GM18861 (cell line): ENCODE data around the gene STXBP1.

ENCODE experiments used
- ATAC-seq: cut with Tn5 transposase; IDR thresholded peaks from one replicate; pipeline ENCODE4 v1.9.1; 2021; ENCODE audit not compliant: unreplicated experiment

STXBP1 gene

DNA sequence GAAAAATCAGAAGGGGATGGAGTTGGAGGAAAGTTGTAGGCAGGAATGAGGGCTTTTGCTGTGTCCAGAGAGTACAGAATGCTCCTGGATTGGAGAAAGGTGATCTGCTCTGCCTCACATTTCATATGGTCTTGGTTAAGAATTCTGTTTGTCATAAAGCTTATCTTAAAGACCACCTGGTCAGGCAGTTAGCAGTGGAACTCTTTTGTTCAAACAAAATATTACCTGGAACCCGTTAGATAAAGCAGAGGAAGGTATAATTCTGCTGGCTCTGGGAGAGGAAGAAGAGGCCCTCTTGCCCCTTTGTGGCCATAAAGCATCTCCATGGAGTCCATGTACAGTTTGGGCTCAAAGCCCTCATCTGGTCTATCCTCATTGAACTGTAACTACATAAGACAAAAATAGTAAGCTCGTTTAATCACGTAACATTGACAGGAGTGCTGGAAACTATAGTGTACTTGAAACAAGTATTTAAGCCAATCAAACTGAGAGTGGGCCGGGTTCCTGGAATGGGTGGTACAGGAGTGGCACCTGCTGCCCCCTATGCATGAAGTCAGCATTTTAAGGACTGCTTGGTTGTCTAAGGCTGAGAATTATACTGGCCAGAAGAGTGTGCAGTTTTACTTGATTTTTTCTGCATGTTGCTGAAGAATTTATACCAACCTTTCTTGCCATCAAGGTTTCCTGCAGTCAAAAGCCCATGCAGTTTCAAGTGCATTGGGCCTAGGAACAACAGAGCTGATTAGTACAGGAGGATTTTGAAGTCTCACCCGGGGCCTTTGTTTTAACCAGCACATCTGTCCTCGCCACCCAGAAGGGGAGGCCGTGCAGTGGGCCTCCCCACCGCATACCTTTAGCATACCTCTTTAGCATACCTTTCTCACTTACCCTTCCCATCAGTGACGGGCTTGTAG, 39.9 kb downstream of the STXBP1 start:
- ATAC-seq = no peak

DNA sequence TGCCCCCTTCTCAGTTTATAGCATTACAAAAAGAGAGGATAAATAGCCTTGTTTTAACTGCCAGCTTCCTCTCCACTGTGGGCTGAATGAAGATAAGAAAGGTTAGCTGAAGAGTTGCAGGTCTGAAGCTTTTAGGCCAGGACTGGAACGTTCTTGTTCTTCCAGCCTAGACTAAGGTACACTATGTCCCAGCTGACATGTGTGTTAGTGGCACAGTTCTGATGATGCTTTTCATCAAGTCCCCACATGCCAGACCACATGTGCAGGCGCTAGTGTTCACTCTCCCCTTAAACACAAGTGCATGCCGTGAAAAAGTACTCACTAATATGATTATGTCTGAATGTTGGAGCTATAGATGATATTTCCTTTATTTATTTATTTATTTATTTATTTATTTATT, 40.7 kb downstream of the STXBP1 start:
- ATAC-seq = no peak

- ATAC-seq = no peak
These were observed 42.5 kb downstream of the STXBP1 start for GRCh38 chr9:127654619-127655018.

DNA sequence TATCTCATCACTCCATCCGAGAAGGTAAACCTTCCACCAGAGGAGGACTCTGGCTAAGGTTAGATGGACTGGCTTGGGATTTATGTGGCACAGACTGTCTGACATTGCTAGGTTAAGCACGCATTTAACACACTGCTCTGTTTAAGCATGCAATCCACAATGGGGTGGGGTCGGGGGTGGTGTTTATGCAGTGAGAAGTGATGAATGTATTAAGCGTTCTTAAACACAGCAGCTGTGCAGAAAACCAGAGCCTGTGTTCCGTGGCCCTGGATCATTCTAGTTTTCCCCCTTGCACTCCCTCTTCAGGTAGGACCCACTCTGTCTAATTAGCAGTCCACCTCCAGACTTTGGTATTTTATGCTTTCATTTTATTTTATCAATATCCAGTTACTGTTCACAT, 46.4 kb downstream of the STXBP1 start:
- no peak for ATAC-seq

- ATAC-seq = no peak
These were observed 49.0 kb downstream of the STXBP1 start for GRCh38 chr9:127660886-127661741.

DNA sequence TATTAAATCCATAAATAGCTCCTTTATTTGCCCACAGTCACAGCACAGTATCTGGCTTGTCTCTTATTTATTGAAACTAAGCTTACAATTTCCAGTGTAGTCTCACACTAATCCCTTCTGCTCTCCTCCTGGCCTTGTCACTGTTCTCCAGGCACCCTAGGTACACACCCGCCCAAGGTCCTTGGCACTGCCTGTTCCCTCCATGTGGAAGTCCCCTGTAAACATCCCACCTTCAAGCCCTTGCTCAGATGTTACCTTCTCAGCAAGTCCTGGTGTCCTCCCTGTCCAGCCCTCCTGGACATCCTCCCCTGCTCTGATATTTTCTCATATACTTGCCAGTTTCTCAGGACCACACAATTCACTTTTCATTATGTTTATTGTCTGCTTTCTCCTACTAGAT, 50.5 kb downstream of the STXBP1 start:
- no peak for ATAC-seq

DNA sequence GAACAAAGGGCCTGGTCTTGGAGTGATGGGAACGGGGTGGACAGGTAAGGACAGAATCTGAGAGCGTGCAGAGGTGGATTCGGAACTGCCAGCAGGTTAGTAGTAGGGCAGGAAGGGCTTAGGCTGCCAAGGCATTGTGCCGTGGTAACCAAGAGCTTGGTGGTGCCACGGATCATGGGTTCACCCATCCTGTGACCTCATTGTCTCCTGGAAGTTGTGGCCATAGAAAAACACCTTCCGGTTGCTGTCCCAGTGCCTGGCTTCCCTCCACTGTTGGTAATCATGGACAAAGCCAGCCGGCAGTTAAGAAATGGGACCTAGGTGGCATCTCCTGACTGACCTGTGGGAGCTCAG, 52.2 kb downstream of the STXBP1 start:
- ATAC-seq = no peak

- ATAC-seq = no peak
These were observed 52.8 kb downstream of the STXBP1 start for GRCh38 chr9:127664678-127665507.

- no peak for ATAC-seq
These were observed 55.2 kb downstream of the STXBP1 start for GRCh38 chr9:127667127-127667844.

- no peak for ATAC-seq
These were observed 55.8 kb downstream of the STXBP1 start for GRCh38 chr9:127667906-127668305.

DNA sequence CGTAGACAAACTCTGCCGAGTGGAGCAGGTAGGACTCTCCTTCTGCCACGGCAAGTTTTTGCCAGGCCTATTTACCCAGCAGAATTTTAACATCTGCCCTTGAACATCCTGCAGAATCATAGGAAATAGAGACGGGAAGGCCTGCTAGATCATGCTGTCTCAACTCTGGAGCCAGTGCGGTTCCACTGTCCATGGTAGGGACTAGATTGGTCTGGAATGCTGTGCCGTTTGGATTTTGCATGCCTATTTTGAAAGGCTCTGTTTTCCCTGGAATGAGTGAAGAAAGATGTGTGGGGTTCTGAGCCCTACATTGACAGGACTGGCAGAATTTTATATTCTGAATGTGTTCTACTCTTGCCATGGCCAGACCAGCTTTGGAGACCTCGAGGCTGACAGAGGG, 61.2 kb downstream of the STXBP1 start:
- ATAC-seq = no peak

GRCh38 chr9:127676638-127677037, 64.6 kb downstream of the STXBP1 start:
- ATAC-seq = no peak

GRCh38 chr9:127679506-127679905, 67.4 kb downstream of the STXBP1 start:
- no peak for ATAC-seq

DNA sequence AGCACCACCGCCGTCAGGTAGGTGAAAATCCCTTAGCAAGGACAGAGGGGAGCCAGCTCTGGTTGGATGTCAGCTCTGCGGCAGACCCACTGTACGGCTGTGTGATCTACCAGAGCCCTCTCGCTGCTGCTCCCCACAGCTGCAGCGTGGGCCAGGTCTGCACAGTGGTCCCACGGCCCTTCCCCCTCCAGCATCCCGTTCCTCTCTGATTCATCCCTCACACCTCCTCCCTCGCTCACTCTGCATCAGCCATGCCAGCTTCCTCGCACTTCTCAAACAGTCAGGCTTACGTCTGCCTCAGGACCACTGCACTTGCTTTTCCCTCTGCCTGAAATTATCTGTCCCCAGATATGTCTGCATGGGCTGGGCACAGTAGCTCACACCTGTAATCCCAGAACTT, 68.1 kb downstream of the STXBP1 start:
- ATAC-seq = no peak

DNA sequence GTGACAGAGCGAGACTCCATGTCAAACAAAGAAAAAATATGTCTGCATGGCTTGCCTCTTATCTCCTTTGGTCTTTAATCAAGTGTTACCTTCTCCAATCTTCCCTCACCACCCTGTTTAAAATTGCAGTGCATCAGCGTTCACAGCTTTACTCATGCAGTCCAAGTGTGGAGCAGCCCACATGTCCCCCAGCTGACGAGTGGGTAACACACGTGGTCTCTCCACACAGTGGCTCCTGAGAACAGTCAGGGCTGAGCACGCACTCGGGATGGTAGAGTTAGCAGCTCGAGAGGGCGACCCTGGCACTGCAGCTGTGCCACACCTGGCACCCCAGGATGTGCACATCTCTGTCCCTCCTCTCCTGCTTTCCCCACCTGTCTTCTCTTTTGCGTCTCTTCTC, 68.8 kb downstream of the STXBP1 start:
- ATAC-seq = no peak

DNA sequence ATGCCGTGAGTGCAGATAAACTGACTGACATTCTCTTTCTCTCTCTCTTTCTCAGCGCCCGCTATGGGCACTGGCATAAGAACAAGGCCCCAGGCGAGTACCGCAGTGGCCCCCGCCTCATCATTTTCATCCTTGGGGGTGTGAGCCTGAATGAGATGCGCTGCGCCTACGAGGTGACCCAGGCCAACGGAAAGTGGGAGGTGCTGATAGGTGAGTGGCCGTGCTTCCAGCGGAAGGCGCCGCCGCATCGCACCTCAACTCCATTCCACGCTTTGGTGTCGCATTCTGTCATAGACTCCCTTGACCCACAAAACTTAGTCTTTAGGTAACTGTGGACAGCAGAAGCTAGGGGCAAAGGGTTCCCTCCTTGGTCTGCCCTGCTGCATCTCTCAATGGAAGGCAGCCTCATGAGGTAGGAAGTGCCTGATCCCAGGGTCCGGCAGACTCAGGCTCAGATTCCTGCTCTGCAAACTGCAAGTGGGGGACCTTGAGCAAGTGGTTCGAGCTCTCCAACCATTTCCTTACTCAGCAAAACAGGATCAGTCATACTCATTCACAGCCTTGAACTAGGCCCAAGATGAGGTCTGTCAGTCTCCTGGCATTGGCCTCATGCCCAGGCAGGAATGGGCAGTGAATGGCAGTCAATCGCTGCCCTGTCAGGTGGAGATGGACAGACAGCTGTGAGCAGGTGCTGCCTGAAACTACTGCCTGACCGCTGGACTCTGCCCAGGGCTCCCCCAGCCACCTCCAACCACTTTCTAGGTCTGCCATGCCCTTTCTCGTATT, 70.5 kb downstream of the STXBP1 start:
- no peak for ATAC-seq

- no peak for ATAC-seq
These were observed 71.6 kb downstream of the STXBP1 start for GRCh38 chr9:127683723-127684122.

GRCh38 chr9:127684576-127684975, 72.5 kb downstream of the STXBP1 start:
- no peak for ATAC-seq

DNA sequence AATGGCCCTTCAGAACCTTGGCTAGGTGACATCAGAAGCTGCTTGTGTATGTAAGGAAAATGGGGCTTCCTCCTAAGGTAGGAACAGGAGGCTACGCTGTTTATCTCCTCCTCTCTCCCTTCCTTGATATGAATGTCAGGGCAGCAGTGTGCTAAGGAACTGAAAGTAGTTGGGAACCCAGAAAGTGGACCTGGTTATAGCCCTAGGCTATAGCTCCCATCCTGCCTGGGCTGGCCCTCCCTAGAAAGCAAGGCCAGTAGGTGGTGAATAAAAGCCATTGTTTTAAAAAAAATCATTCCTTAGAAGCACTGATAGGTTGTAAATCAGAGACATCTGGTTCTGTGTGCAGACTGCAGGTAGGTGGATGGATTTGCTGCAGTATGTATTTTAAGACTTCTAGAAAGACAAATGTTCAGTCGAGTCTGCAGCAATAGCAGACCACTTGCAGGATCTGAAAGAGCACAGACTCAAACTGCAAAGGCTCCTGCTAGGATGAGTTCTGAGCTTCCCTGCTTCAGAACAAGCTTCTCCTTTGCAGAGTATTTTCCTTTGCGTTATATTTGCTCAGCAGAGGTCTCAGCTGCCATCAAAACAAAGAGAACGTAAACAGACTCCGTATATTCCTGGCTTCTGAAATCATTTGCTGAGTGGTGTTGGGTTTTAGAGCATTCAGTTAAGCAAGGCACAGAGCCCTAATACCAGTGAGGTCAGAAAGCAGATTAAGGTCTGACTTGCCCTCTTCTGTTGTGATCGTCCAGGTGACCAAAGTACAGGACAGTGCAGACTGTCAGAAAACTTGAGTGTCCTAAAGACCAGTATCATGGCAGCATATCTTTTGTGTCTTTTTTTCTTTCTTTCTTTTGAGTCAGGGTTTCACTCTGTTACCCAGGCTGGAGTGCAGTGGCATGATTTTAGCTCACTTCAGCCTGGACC, 74.7 kb downstream of the STXBP1 start:
- no peak for ATAC-seq
